Thoracic aorta (tissue), 2 donors: ENCODE results near the gene DNAH3. TPM values are rescaled to one million over a fixed set of nuclear protein-coding genes. Genes with fewer than 3 reads are reported as not detected.
A peak's percentile ranks its signal among the peaks of the same experiment; 100 is the strongest.

Experiments
- ATAC-seq: fragments of 150-250 bp; one replicate; pipeline ENCODE4 v1.8.0; 2017; ENCODE audit warnings: low read depth; ENCODE audit not compliant: insufficient number of reproducible peaks, low FRiP score
- DNase-seq: peaks from one replicate; pipeline ENCODE4 v3.0.0-alpha.2; 2020; ENCODE audit warnings: low spot score
- H3K27ac ChIP-seq, 2 donors: fragments of 200-600 bp; sonication (generic); 1 replicate in 1 of 2; 2 replicates in 1 of 2; pipeline ENCODE4 v1.5.1; 2016; ENCODE audit warnings: mild to moderate bottlenecking in 2 of 2, moderate library complexity in 2 of 2
- H3K27me3 ChIP-seq: fragments of 200-600 bp; sonication (generic); replicated peaks from 2 replicates; pipeline ENCODE4 v1.6.0; 2016; ENCODE audit warnings: mild to moderate bottlenecking; ENCODE audit not compliant: insufficient read depth
- H3K36me3 ChIP-seq: fragments of 200-600 bp; sonication (generic); one replicate; pipeline ENCODE4 v1.5.1; 2016
- H3K4me1 ChIP-seq, 2 donors: fragments of 200-600 bp; sonication (generic); 1 replicate in 1 of 2; 2 replicates in 1 of 2; pipeline versions ENCODE4 v1.5.1 to v1.6.0; 2016; ENCODE audit warnings: low read depth in 2 of 2, mild to moderate bottlenecking in 1 of 2; ENCODE audit not compliant: control insufficient read depth in 1 of 2
- H3K4me3 ChIP-seq: fragments of 200-600 bp; sonication (generic); 2 replicates; pipeline ENCODE4 v1.5.1; 2016; ENCODE audit warnings: mild to moderate bottlenecking
- H3K9me3 ChIP-seq: fragments of 200-600 bp; sonication (generic); 2 replicates; pipeline ENCODE4 v1.5.1; 2016
- CTCF ChIP-seq: fragments of 200-600 bp; sonication (generic); IDR thresholded peaks from one replicate; pipeline ENCODE4 v1.5.1; 2019; ENCODE audit warnings: antibody characterized with exemption
- total RNA-seq, 2 donors: library from RNA; depleted of rRNA; stranded (reverse); fragments of >200 nt; gene quantifications; one replicate each; pipeline versions ENCODE4 v1.1.0 to v1.2.3, GENCODE V29; 2016

Gene DNAH3
- total RNA-seq, 2 donors from 2014 or later = not detected

GRCh38 chr16:21088646-21089538 lies 61.8 kb downstream of the DNAH3 start:
- ATAC-seq (no peak), DNase-seq (no peak)

GRCh38 chr16:21088143-21088542 lies 62.5 kb downstream of the DNAH3 start:
- no peaks in the 10 kb centered on the region for H3K4me1 ChIP-seq
- no peak for TF ChIP-seq CTCF
- no peaks in the 10 kb centered on the region for H3K36me3 ChIP-seq
- H3K27me3 ChIP-seq = no peaks in the 10 kb centered on the region
- no peak for ATAC-seq
- no peak overlapping the region for H3K4me3 ChIP-seq
- peak overlapping the region in 1 of 2 donors; percentile 1 for H3K27ac ChIP-seq
- H3K9me3 ChIP-seq = no peaks in the 10 kb centered on the region
- DNase-seq = no peak

More at GRCh38 chr16:21088646-21089538, 61.8 kb downstream of the DNAH3 start:
- Histone ChIP-seq H3K4me3 (no peak overlapping the region), H3K36me3 (no peaks in the 10 kb centered on the region), H3K27me3 (no peaks in the 10 kb centered on the region), H3K4me1 (no peaks in the 10 kb centered on the region), H3K27ac (peak overlapping the region in 1 of 2 donors; percentile 1), H3K9me3 (no peaks in the 10 kb centered on the region)
- TF ChIP-seq CTCF = no peak

GRCh38 chr16:21084631-21085225 lies 65.9 kb downstream of the DNAH3 start:
- ATAC-seq = no peak
- Histone ChIP-seq H3K36me3 (no peaks in the 10 kb centered on the region), H3K27ac (no peak overlapping the region), H3K4me1 (no peaks in the 10 kb centered on the region), H3K4me3 (no peak overlapping the region), H3K9me3 (no peaks in the 10 kb centered on the region), H3K27me3 (no peaks in the 10 kb centered on the region)
- no peak for TF ChIP-seq CTCF
- no peak for DNase-seq

- TF ChIP-seq CTCF = peak; percentile 81
- Histone ChIP-seq H3K27ac (no peak overlapping the region), H3K4me1 (no peaks in the 10 kb centered on the region)
Observed at GRCh38 chr16:21083729-21084268, 66.8 kb downstream of the DNAH3 start.

GRCh38 chr16:21081329-21081728 lies 69.3 kb downstream of the DNAH3 start:
- H3K27ac ChIP-seq = no peak overlapping the region
- no peak for ATAC-seq
- H3K4me1 ChIP-seq = no peaks in the 10 kb centered on the region

More at GRCh38 chr16:21083729-21084268, 66.8 kb downstream of the DNAH3 start:
- peak; percentile 7 for DNase-seq
- no peak overlapping the region for H3K4me3 ChIP-seq
- no peak for ATAC-seq
- no peaks in the 10 kb centered on the region for H3K9me3 ChIP-seq
- no peaks in the 10 kb centered on the region for H3K36me3 ChIP-seq
- no peaks in the 10 kb centered on the region for H3K27me3 ChIP-seq

More at GRCh38 chr16:21081329-21081728, 69.3 kb downstream of the DNAH3 start:
- Histone ChIP-seq H3K4me3 (no peak overlapping the region), H3K27me3 (no peaks in the 10 kb centered on the region), H3K36me3 (no peaks in the 10 kb centered on the region), H3K9me3 (no peaks in the 10 kb centered on the region)
- no peak for TF ChIP-seq CTCF
- no peak for DNase-seq
